ENCODE measurements around the gene ZSCAN21.

Gene ZSCAN21

DNA sequence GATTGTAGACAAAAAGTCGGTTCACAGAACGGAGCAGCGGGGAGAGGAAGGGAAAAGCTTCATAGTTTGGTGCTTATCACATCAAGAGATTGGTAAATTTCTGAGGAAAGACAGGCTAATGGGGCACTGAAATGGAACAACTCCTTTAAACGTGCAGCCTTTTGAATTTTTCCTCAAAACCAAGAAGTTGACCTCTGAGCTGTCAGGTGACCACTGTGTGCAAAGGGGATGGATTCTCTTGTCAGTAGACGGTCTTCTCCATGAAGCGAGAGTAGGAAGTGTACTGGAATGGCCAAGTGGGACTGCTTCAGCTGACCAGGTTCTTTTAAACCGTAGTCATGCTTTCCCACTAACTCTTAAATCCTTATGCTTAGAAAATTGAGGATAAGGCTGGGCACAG, 11.2 kb upstream of the ZSCAN21 start:
- POLR2A ChIA-PET: no interaction called here

GRCh38 chr7:100040575-100040974, 9.0 kb upstream of the ZSCAN21 start:
- H3K4me3 ChIP-seq (ENCODE audit: low read depth, low read length): no peak overlapping the region
- TF ChIP-seq, protein P1, sequence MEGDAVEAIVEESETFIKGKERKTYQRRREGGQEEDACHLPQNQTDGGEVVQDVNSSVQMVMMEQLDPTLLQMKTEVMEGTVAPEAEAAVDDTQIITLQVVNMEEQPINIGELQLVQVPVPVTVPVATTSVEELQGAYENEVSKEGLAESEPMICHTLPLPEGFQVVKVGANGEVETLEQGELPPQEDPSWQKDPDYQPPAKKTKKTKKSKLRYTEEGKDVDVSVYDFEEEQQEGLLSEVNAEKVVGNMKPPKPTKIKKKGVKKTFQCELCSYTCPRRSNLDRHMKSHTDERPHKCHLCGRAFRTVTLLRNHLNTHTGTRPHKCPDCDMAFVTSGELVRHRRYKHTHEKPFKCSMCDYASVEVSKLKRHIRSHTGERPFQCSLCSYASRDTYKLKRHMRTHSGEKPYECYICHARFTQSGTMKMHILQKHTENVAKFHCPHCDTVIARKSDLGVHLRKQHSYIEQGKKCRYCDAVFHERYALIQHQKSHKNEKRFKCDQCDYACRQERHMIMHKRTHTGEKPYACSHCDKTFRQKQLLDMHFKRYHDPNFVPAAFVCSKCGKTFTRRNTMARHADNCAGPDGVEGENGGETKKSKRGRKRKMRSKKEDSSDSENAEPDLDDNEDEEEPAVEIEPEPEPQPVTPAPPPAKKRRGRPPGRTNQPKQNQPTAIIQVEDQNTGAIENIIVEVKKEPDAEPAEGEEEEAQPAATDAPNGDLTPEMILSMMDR (IDR thresholded peaks at IDR 0.05; ENCODE audit: insufficient read depth, low read length, missing control alignments): no peak
- ChIA-PET CTCF (interaction anchor here (1.0 to 1.3 kb wide), 2 partner anchors 13 to 50 kb away, joined by 3 to 4 read pairs; no protein-coding TSS in a partner anchor), POLR2A (no interaction called here)
- DNase-seq (ENCODE audit: low read depth, low spot score): no peak

More for the DNA sequence above, 11.2 kb upstream of the ZSCAN21 start:
- TF ChIP-seq, protein P1 (IDR thresholded peaks at IDR 0.05; ENCODE audit: insufficient read depth, low read length, missing control alignments): no peak
- H3K4me3 ChIP-seq (ENCODE audit: low read depth, low read length): no peak overlapping the region
- CTCF ChIA-PET: interaction anchor here (1.0 to 1.8 kb wide), 4 partner anchors 15 to 83 kb away, joined by 3 to 7 read pairs (median 4); no protein-coding TSS in a partner anchor
- DNase-seq (ENCODE audit: low read depth, low spot score): no peak

GRCh38 chr7:100044718-100045117, 4.9 kb upstream of the ZSCAN21 start:
- POLR2A ChIA-PET: no interaction called here
- TF ChIP-seq, protein P1 (IDR thresholded peaks at IDR 0.05; ENCODE audit: insufficient read depth, low read length, missing control alignments): no peak
- DNase-seq (ENCODE audit: low read depth, low spot score): no peak
- H3K4me3 ChIP-seq (ENCODE audit: low read depth, low read length): no peak overlapping the region
- CTCF ChIA-PET: interaction anchor here (1.3 to 1.7 kb wide), 2 partner anchors 9 to 51 kb away, joined by 4 to 5 read pairs; no protein-coding TSS in a partner anchor

- TF ChIP-seq, protein P1 (IDR thresholded peaks at IDR 0.05; ENCODE audit: insufficient read depth, low read length, missing control alignments): no peak
- POLR2A ChIA-PET: no interaction called here
- H3K4me3 ChIP-seq (ENCODE audit: low read depth, low read length): no peak overlapping the region
- CTCF ChIA-PET: interaction anchor here (0.9 to 17.4 kb wide), 4 partner anchors 10 to 56 kb away, joined by 3 to 363 read pairs (median 6); no protein-coding TSS in a partner anchor
- DNase-seq (ENCODE audit: low read depth, low spot score): no peak
Observed at GRCh38 chr7:100048680-100049079, 894 bp upstream of the ZSCAN21 start.

- TF ChIP-seq, protein P1 (IDR thresholded peaks at IDR 0.05; ENCODE audit: insufficient read depth, low read length, missing control alignments): no peak
- H3K4me3 ChIP-seq (ENCODE audit: low read depth, low read length): no peak overlapping the region
- no peak for DNase-seq (ENCODE audit: low read depth, low spot score)
- ChIA-PET CTCF (interaction anchor here (1.0 to 17.4 kb wide), 9 partner anchors 8 to 136 kb away, joined by 3 to 363 read pairs (median 9); no protein-coding TSS in a partner anchor), POLR2A (interaction anchor here (0.7 kb wide), 1 partner anchor 42 kb away, joined by 3 read pairs; no protein-coding TSS in a partner anchor)
Observed at GRCh38 chr7:100051611-100052010, 2.0 kb downstream of the ZSCAN21 start.

DNA sequence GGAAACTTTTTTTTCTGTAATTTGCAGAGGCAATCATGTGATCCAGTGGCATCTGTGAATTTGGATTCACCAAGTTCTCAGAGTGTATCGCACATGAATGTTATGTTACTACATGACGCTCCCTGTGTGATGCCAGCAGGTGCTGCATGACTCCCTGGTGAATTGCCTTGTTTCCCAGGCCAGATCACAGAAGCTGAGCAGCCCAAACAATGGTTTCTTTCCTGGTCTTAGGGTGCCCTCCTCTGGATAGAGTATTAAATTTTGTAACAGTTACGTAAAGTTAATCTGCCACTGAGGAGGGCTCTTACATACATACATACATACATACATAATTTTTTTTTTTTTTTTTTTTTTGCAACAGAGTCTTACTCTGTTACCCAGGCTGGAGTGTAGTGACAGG, 3.6 kb downstream of the ZSCAN21 start:
- CTCF ChIA-PET: interaction anchor here (0.6 to 17.4 kb wide), 22 partner anchors 9 to 137 kb away, joined by 3 to 363 read pairs (median 4); no protein-coding TSS in a partner anchor
- no peak for DNase-seq (ENCODE audit: low read depth, low spot score)
- no peak overlapping the region for H3K4me3 ChIP-seq (ENCODE audit: low read depth, low read length)
- TF ChIP-seq, protein P1 (IDR thresholded peaks at IDR 0.05; ENCODE audit: insufficient read depth, low read length, missing control alignments): peak; percentile 27
- POLR2A ChIA-PET: no interaction called here

Data from AG04449 (cell line).